Ishikawa (cell line): ENCODE results near the gene IL33.

Source experiments
- NFIC ChIP-seq: IDR thresholded peaks from 2 replicates; pipeline ENCODE4 v1.6.1; 2012
- TAF1 ChIP-seq: IDR thresholded peaks from 2 replicates; pipeline ENCODE4 v1.6.1; 2012; ENCODE audit warnings: low read depth, mild to moderate bottlenecking
- TCF12 ChIP-seq: IDR thresholded peaks from 2 replicates; pipeline ENCODE4 v1.6.1; 2012; ENCODE audit warnings: low read depth
- YY1 ChIP-seq: IDR thresholded peaks from 2 replicates; pipeline ENCODE4 v1.6.1; 2012; ENCODE audit warnings: low read depth
- ZBTB7A ChIP-seq: IDR thresholded peaks from 2 replicates; pipeline ENCODE4 v1.6.1; 2012; ENCODE audit warnings: low read depth
- TF ChIP-seq, protein P1 (sequence below): IDR thresholded peaks from 2 replicates; pipeline ENCODE4 v1.6.1; 2012

DNA sequence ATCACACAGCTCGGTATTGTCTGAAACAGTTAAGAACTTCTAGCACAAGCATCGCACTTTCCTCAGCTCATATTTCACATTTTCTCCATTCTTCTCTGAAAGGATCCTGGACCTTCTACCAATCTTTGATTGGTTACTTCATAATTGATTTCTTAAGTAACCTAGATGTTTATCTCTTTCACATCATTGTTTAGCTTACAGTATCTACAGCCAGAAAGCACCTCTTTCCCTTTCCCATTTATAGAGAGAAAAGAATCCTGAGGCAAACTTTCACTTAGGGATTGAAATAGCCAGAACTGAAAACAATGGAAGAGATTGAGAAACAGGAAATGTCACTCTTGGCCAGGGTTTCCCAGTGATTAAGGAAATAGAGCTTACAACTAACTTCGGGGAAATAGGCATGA, 2.5 kb downstream of the IL33 start:
- TF ChIP-seq TCF12 (no peak), NFIC (0 out of 2 replicates have a peak, but pooled peaks have one; percentile 15), YY1 (no peak), ZBTB7A (no peak), TAF1 (no peak)
- TF ChIP-seq, protein P1, sequence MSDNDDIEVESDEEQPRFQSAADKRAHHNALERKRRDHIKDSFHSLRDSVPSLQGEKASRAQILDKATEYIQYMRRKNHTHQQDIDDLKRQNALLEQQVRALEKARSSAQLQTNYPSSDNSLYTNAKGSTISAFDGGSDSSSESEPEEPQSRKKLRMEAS = no peak
